Upper lobe of left lung (tissue), 4 donors: Measurements from ENCODE around the gene ATF7.

Source experiments
- CTCF ChIP-seq, 6 experiments: fragments of 450-650 bp in 4 of 6; fragments of 200-600 bp in 2 of 6; sonication (generic) in 2 of 6; IDR thresholded peaks; one replicate each; pipeline ENCODE4 v1.5.1; 2016 to 2019; ENCODE audit warnings: antibody characterized with exemption in 6 of 6
- POLR2A ChIP-seq, 4 donors: fragments of 450-650 bp; IDR thresholded peaks; one replicate each; pipeline ENCODE4 v1.5.1; 2016 to 2017; ENCODE audit warnings: antibody characterized with exemption in 4 of 4, mild to moderate bottlenecking in 2 of 4
- POLR2AphosphoS5 ChIP-seq, 2 donors: sonication (generic); formaldehyde crosslinking; IDR thresholded peaks; one replicate each; pipeline ENCODE4 v1.5.1; 2017; ENCODE audit warnings: antibody characterized with exemption in 2 of 2

- TF ChIP-seq CTCF (IDR thresholded peaks at IDR 0.05): no peak
- no peak for TF ChIP-seq POLR2AphosphoS5 (IDR thresholded peaks at IDR 0.05)
- TF ChIP-seq POLR2A (IDR thresholded peaks at IDR 0.05): peak in 1 of 4 donors; percentile 22
Measured at GRCh38 chr12:53591301-53592206, 34.6 kb downstream of the ATF7 start.
